Endodermal cell (in vitro differentiated cells): Measurements from ENCODE around the gene CC2D1B. TPM values are rescaled to one million over a fixed set of nuclear protein-coding genes. Genes with fewer than 3 reads are reported as not detected.
A peak's percentile ranks its signal among the peaks of the same experiment; 100 is the strongest.

ENCODE experiments used
- DNase-seq: peaks from one replicate; pipeline ENCODE4 v3.0.0-alpha.2; 2017
- H3K27ac ChIP-seq: 2 replicates; pipeline ENCODE4 v1.5.1; 2013; ENCODE audit warnings: mild to moderate bottlenecking, low read depth, low read length, moderate library complexity
- H3K27me3 ChIP-seq: 2 replicates; pipeline ENCODE4 v1.6.1; 2013; ENCODE audit warnings: mild to moderate bottlenecking, low read length, moderate library complexity; ENCODE audit not compliant: insufficient read depth, control insufficient read depth, poor library complexity, severe bottlenecking
- H3K36me3 ChIP-seq: 2 replicates; pipeline ENCODE4 v1.7.0; 2013; ENCODE audit warnings: mild to moderate bottlenecking, low read length, moderate library complexity; ENCODE audit not compliant: control insufficient read depth, insufficient read depth
- H3K4me1 ChIP-seq: one replicate; pipeline ENCODE4 v1.7.0; 2013; ENCODE audit warnings: low read length; ENCODE audit not compliant: control insufficient read depth, insufficient read depth
- H3K4me3 ChIP-seq: 2 replicates; pipeline ENCODE4 v1.5.1; 2013; ENCODE audit warnings: mild to moderate bottlenecking, low read length, moderate library complexity
- H3K9ac ChIP-seq: 2 replicates; pipeline ENCODE4 v1.6.1; 2013; ENCODE audit warnings: mild to moderate bottlenecking, low read length, moderate library complexity; ENCODE audit not compliant: poor library complexity, severe bottlenecking; ENCODE audit errors: extremely low read depth
- H3K9me3 ChIP-seq: 2 replicates; pipeline ENCODE4 v1.6.1; 2013; ENCODE audit warnings: mild to moderate bottlenecking, low read length, moderate library complexity; ENCODE audit not compliant: control insufficient read depth
- H3K27ac Mint-ChIP-seq: 2 replicates; pipeline ENCODE4 v1.8.0; 2020; ENCODE audit warnings: mixed read lengths
- H3K27me3 Mint-ChIP-seq: 2 replicates; pipeline ENCODE4 v1.8.0; 2021; ENCODE audit warnings: mild to moderate bottlenecking, mixed read lengths; ENCODE audit not compliant: insufficient read depth
- H3K36me3 Mint-ChIP-seq: 2 replicates; pipeline ENCODE4 v1.8.0; 2020; ENCODE audit warnings: low read depth, mixed read lengths
- H3K4me1 Mint-ChIP-seq: 2 replicates; pipeline ENCODE4 v1.8.0; 2020; ENCODE audit warnings: mixed read lengths
- H3K4me3 Mint-ChIP-seq: 2 replicates; pipeline ENCODE4 v1.8.0; 2020; ENCODE audit warnings: mild to moderate bottlenecking, moderate library complexity, mixed read lengths
- H3K9me3 Mint-ChIP-seq: 2 replicates; pipeline ENCODE4 v1.8.0; 2020; ENCODE audit warnings: mild to moderate bottlenecking, mixed read lengths
- WGBS, 2 experiments: methylation state at CpG; one replicate each; pipeline versions ENCODE4 v1.1.5 to v1.1.7; 2013; ENCODE audit warnings: missing lambda C conversion rate in 2 of 2, mixed read lengths in 1 of 2; ENCODE audit not compliant: insufficient coverage in 1 of 2, insufficient read length in 1 of 2; 5-methylcytosine and 5-hydroxymethylcytosine counted together
- total RNA-seq, 2 donors: library from RNA; stranded (reverse); fragmentation: NEBNext Ultra II Directional in 1 of 2; extraction: Animal tissue kit (Norgen Biotek cat#: 25700) in 1 of 2; gene quantifications; 2 replicates in 1 of 2; 3 replicates in 1 of 2; pipeline ENCODE4 v1.2.1, GENCODE V29; 2021
- TF ChIP-seq, protein P1 (sequence below): fragments of 200-600 bp; sonication (generic); conservative IDR thresholded peaks from 2 replicates; pipeline ENCODE4 v1.5.0; 2021; ENCODE audit warnings: antibody characterized with exemption, mild to moderate bottlenecking

The CC2D1B gene
- total RNA-seq, 2 donors from 2014 or later = 32.7 to 50.1 TPM

DNA sequence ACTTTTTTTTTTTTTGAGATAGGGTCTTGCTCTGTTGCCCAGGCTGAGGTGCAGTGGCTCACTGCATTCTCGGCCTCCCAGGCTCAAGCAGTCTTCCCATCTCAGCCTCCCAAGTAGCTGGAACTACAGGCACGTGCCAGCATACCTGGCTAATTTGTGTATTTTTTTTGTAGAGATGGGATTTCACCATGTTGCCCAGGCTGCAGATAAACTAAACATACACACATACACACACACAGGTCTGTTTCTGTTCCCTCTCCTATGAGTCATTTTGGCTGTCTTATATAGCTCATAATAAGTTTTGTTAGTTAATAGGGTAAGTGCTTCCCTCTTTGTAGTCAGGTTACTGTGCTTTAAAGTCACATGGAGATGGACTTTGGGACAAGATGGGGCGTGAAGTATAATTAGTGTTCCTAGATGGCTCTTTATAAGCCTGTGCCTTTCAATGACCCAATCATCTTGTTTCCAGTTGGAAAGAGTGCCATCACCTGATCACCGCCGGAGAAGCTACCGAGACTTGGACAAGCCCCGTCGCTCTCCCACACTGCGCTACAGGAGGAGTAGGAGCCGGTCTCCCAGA lies 47.5 kb upstream of the CC2D1B start:
- WGBS, 2 experiments = 93 to 94% methylated on average over 7 to 10 of the region's 10 CpGs
- Histone ChIP-seq H3K4me3 (no peak overlapping the region), H3K27ac (no peak overlapping the region), H3K9me3 (no peaks in the 10 kb centered on the region), H3K9ac (no peak overlapping the region), H3K4me1 (no peaks in the 10 kb centered on the region), H3K36me3 (peaks cover 93% of the 10 kb centered on the region), H3K27me3 (no peaks in the 10 kb centered on the region)
- H3K4me3 Mint-ChIP-seq = no peak overlapping the region
- H3K4me1 Mint-ChIP-seq = no peaks in the 10 kb centered on the region
- peak overlapping the region; percentile 87 for H3K27ac Mint-ChIP-seq
- DNase-seq = no peak
- H3K36me3 Mint-ChIP-seq = peaks cover 79% of the 10 kb centered on the region
- TF ChIP-seq, protein P1, sequence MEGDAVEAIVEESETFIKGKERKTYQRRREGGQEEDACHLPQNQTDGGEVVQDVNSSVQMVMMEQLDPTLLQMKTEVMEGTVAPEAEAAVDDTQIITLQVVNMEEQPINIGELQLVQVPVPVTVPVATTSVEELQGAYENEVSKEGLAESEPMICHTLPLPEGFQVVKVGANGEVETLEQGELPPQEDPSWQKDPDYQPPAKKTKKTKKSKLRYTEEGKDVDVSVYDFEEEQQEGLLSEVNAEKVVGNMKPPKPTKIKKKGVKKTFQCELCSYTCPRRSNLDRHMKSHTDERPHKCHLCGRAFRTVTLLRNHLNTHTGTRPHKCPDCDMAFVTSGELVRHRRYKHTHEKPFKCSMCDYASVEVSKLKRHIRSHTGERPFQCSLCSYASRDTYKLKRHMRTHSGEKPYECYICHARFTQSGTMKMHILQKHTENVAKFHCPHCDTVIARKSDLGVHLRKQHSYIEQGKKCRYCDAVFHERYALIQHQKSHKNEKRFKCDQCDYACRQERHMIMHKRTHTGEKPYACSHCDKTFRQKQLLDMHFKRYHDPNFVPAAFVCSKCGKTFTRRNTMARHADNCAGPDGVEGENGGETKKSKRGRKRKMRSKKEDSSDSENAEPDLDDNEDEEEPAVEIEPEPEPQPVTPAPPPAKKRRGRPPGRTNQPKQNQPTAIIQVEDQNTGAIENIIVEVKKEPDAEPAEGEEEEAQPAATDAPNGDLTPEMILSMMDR = no peak
- no peaks in the 10 kb centered on the region for H3K9me3 Mint-ChIP-seq
- H3K27me3 Mint-ChIP-seq = no peaks in the 10 kb centered on the region

DNA sequence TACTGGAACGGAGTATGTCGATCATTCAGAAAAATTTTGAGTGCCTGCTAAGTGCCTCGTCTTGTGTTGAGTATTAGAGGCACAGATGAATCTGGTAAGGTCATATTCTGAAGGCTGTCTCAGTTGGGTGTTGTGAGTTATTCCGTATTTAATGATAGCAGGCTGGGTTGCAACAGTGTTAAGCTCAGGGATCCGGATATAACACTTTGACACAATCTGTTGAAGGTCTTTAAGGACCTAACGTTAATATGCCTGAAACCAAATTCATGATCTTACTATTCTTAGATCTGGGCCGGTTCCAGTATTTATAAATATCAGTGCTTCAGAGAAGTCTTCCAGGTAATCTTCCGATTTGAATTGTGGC lies 39.0 kb upstream of the CC2D1B start:
- peak overlapping the region; percentile 97 for H3K4me3 ChIP-seq
- peaks cover 48% of the 10 kb centered on the region for H3K36me3 Mint-ChIP-seq
- peaks cover 51% of the 10 kb centered on the region for H3K36me3 ChIP-seq
- no peaks in the 10 kb centered on the region for H3K9me3 ChIP-seq
- no peaks in the 10 kb centered on the region for H3K27me3 Mint-ChIP-seq
- TF ChIP-seq, protein P1 = peak; percentile 3
- H3K4me3 Mint-ChIP-seq = peak overlapping the region; percentile 96
- no peaks in the 10 kb centered on the region for H3K27me3 ChIP-seq
- H3K9ac ChIP-seq = peak overlapping the region; percentile 97
- H3K4me1 Mint-ChIP-seq = peaks cover 16% of the 10 kb centered on the region
- DNase-seq = no peak
- H3K27ac ChIP-seq = peak overlapping the region; percentile 85
- H3K27ac Mint-ChIP-seq = peak overlapping the region; percentile 99
- H3K4me1 ChIP-seq = no peaks in the 10 kb centered on the region
- H3K9me3 Mint-ChIP-seq = no peaks in the 10 kb centered on the region
- 5 to 7% methylated on average over 7 to 8 of the region's 8 CpGs for WGBS, 2 experiments

DNA sequence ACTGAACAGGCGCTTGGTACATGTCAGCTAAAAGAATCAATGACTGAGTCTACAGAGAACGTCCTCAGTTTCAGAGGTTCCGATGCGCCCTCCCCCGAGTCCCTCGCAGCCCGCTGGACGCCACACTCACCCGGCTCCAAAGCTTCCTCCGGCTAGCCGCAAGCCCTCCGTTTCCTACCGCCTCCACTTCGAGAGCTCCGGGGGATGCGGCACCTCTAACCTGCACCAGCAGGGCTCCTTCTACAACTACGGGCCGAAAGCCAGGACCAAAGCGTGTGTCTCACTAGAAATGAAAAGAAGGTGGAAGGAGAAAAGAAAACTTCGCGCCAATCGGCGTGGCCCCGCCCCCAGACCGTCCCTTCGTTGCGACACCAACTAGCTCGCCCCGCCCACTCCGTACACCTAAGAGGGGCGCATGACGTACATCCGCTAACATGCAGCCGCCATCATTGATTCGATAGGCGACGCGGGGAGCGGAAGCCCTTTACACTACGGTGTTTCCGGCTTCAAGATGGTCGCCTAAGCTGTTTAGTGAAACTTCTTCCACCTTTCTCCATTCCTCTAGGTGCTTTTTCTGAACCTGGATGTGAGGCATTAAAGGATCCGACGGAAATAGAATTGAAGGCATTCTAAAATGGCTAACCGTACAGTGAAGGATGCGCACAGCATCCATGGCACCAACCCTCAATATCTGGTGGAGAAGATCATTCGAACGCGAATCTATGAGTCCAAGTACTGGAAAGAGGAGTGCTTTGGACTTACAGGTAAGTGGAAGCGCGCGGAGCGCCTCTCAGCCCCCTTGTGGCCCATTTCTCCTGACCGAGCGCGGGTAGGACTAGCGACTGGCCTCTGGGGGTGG lies 38.3 kb upstream of the CC2D1B start, which contains the start of the genes ORC1 and PRPF38A:
Gene ORC1, minus strand, starts transcription at position 308 of the 859 bp plus-strand sequence. CDS start 2,200 bp downstream, outside the sequence.
Gene PRPF38A, plus strand, starts transcription at position 487 of the 859 bp plus-strand sequence. Its CDS starts 148 bp downstream, at position 635.
- H3K36me3 Mint-ChIP-seq = peaks cover 52% of the 10 kb centered on the region
- peaks cover 50% of the 10 kb centered on the region for H3K36me3 ChIP-seq
- peak within 1 kb of the TSS; percentile 99 for H3K27ac Mint-ChIP-seq
- no peaks in the 10 kb centered on the region for H3K4me1 ChIP-seq
- no peaks in the 10 kb centered on the region for H3K9me3 ChIP-seq
- H3K9me3 Mint-ChIP-seq = no peaks in the 10 kb centered on the region
- H3K27me3 Mint-ChIP-seq = no peaks in the 10 kb centered on the region
- H3K4me3 ChIP-seq = peak within 1 kb of the TSS; percentile 97
- peak within 1 kb of the TSS; percentile 97 for H3K9ac ChIP-seq
- no peaks in the 10 kb centered on the region for H3K27me3 ChIP-seq
- peak within 1 kb of the TSS; percentile 93 for H3K27ac ChIP-seq
- DNase-seq = peak; percentile 98
- TF ChIP-seq, protein P1 = peak; percentile 84
- WGBS, 2 experiments = 0% methylated on average over 11 to 57 of the region's 57 CpGs
- H3K4me1 Mint-ChIP-seq = peaks cover 16% of the 10 kb centered on the region
- H3K4me3 Mint-ChIP-seq = peak within 1 kb of the TSS; percentile 96
